IMR-90 (cell line): ENCODE data around the gene SLTM. TPM values are rescaled to one million over a fixed set of nuclear protein-coding genes. Genes with fewer than 3 reads are reported as not detected.

Experiments
- ATAC-seq: fragments of 200-7000 bp; cut with Tn5 transposase; 2 replicates; pipeline ENCODE4 v1.9.1; 2020; ENCODE audit warnings: low read depth, mild to moderate bottlenecking, moderate library complexity
- BruUV-seq: library from RNA; stranded (reverse); fragments of 400-500 nt; replicated peaks from 2 replicates; lab custom pipeline; 2021; lab: Mats Ljungman, UMichigan
- CTCF ChIA-PET: fragments of 300-600 bp; formaldehyde crosslinking; extraction: SDS; loops from one replicate; lab custom pipeline; 2021; ENCODE audit warnings: antibody characterized with exemption; lab: Yijun Ruan, JAX
- POLR2A ChIA-PET: fragments of 300-600 bp; sonication (Branson Sonifier 250); formaldehyde crosslinking; loops from one replicate; lab custom pipeline; 2022; ENCODE audit warnings: antibody characterized with exemption; ENCODE audit not compliant: unreplicated experiment; lab: Charles Lee
- DNase-seq: peaks from one replicate; pipeline ENCODE4 v3.0.0; 2013
- H2AFZ ChIP-seq: replicated peaks from 2 replicates; pipeline ENCODE3; 2013; ENCODE audit warnings: low read length, mild to moderate bottlenecking; ENCODE audit not compliant: poor library complexity
- H2AK5ac ChIP-seq: 2 replicates; pipeline ENCODE4 v1.6.1; 2013; ENCODE audit warnings: low read depth, low read length, inconsistent platforms
- H2AK9ac ChIP-seq: replicated peaks from 2 replicates; pipeline ENCODE3; 2013; ENCODE audit warnings: mild to moderate bottlenecking, low read depth, low read length, moderate library complexity; ENCODE audit not compliant: poor library complexity
- H2BK120ac ChIP-seq: 2 replicates; pipeline ENCODE4 v1.6.1; 2013; ENCODE audit warnings: low read depth, low read length, inconsistent platforms
- H2BK15ac ChIP-seq: 3 replicates; pipeline ENCODE4 v1.6.1; 2013; ENCODE audit warnings: low read depth, low read length, inconsistent platforms
- H2BK20ac ChIP-seq: 2 replicates; pipeline ENCODE4 v1.6.1; 2013; ENCODE audit warnings: low read depth, mild to moderate bottlenecking, inconsistent platforms, low read length, moderate library complexity
- H2BK5ac ChIP-seq: 2 replicates; pipeline ENCODE4 v1.6.1; 2013; ENCODE audit warnings: mild to moderate bottlenecking, low read depth, low read length, inconsistent platforms; ENCODE audit not compliant: poor library complexity, severe bottlenecking
- H3K14ac ChIP-seq: replicated peaks from 2 replicates; pipeline ENCODE4 v1.6.1; 2013; ENCODE audit warnings: low read depth, low read length, inconsistent platforms
- H3K18ac ChIP-seq: 2 replicates; pipeline ENCODE4 v1.6.1; 2013; ENCODE audit warnings: low read depth, low read length, control low read depth
- H3K23ac ChIP-seq: 2 replicates; pipeline ENCODE4 v1.6.1; 2013; ENCODE audit warnings: low read depth, low read length, inconsistent platforms
- H3K27ac ChIP-seq: 2 replicates; pipeline ENCODE4 v1.5.1; 2013; ENCODE audit warnings: mild to moderate bottlenecking, control low read depth, low read length; ENCODE audit not compliant: insufficient read depth
- H3K27me3 ChIP-seq: 2 replicates; pipeline ENCODE4 v1.6.1; 2013; ENCODE audit warnings: low read length; ENCODE audit not compliant: control insufficient read depth, insufficient read depth
- H3K36me3 ChIP-seq: 2 replicates; pipeline ENCODE4 v1.6.1; 2013; ENCODE audit warnings: low read length, mixed read lengths; ENCODE audit not compliant: control insufficient read depth, insufficient read depth
- H3K4ac ChIP-seq: 2 replicates; pipeline ENCODE4 v1.6.1; 2013; ENCODE audit warnings: low read depth, low read length, inconsistent platforms
- H3K4me1 ChIP-seq: 2 replicates; pipeline ENCODE4 v1.6.1; 2013; ENCODE audit warnings: low read length, mixed read lengths; ENCODE audit not compliant: control insufficient read depth, insufficient read depth
- H3K4me2 ChIP-seq: 2 replicates; pipeline ENCODE4 v1.6.1; 2013; ENCODE audit warnings: low read depth, mild to moderate bottlenecking, control low read depth, low read length, moderate library complexity
- H3K4me3 ChIP-seq: 2 replicates; pipeline ENCODE4 v1.5.1; 2013; ENCODE audit warnings: low read depth, mild to moderate bottlenecking, control low read depth, low read length, moderate library complexity; ENCODE audit not compliant: insufficient read depth
- H3K56ac ChIP-seq: 2 replicates; pipeline ENCODE4 v1.6.1; 2013; ENCODE audit warnings: low read length, inconsistent platforms; ENCODE audit not compliant: insufficient read depth; ENCODE audit errors: extremely low read depth
- H3K79me1 ChIP-seq, 2 experiments: 2 replicates each; pipeline ENCODE4 v1.6.1; 2013; ENCODE audit warnings: low read length in 2 of 2, inconsistent platforms in 1 of 2, low read depth in 1 of 2
- H3K9ac ChIP-seq: 2 replicates; pipeline ENCODE4 v1.6.1; 2013; ENCODE audit warnings: low read depth, low read length, control low read depth
- H3K9me1 ChIP-seq: 2 replicates; pipeline ENCODE4 v1.6.1; 2013; ENCODE audit warnings: low read length, inconsistent platforms; ENCODE audit not compliant: insufficient read depth
- H3K9me3 ChIP-seq: 2 replicates; pipeline ENCODE4 v1.6.1; 2013; ENCODE audit warnings: low read length; ENCODE audit not compliant: control insufficient read depth, insufficient read depth
- H4K20me1 ChIP-seq: 2 replicates; pipeline ENCODE4 v1.6.1; 2013; ENCODE audit warnings: low read length, inconsistent platforms; ENCODE audit not compliant: insufficient read depth
- H4K5ac ChIP-seq: 2 replicates; pipeline ENCODE4 v1.6.1; 2013; ENCODE audit warnings: mild to moderate bottlenecking, low read depth, low read length, control low read depth
- H4K8ac ChIP-seq, 2 experiments: 2 replicates each; pipeline ENCODE4 v1.6.1; 2013; ENCODE audit warnings: low read depth in 2 of 2, low read length in 2 of 2, control low read depth in 1 of 2, inconsistent platforms in 1 of 2
- H4K91ac ChIP-seq: 2 replicates; pipeline ENCODE4 v1.6.1; 2013; ENCODE audit warnings: low read depth, low read length, inconsistent platforms; ENCODE audit not compliant: insufficient read depth
- BHLHE40 ChIP-seq: fragments of 150-350 bp; IDR thresholded peaks from 2 replicates; pipeline ENCODE4 v1.6.1; 2016; ENCODE audit warnings: mild to moderate bottlenecking, low read depth, low read length
- CHD1 ChIP-seq: IDR thresholded peaks from 2 replicates; pipeline ENCODE4 v1.6.1; 2012; ENCODE audit warnings: low read depth, low read length, improper control_type of control experiment
- MXI1 ChIP-seq: IDR thresholded peaks from 2 replicates; pipeline ENCODE4 v1.6.1; 2012; ENCODE audit warnings: low read depth, mild to moderate bottlenecking, low read length, moderate library complexity, borderline replicate concordance
- POLR2A ChIP-seq: IDR thresholded peaks from 2 replicates; pipeline ENCODE4 v1.6.1; 2012; ENCODE audit warnings: mild to moderate bottlenecking, low read depth, low read length
- RAD21 ChIP-seq: IDR thresholded peaks from 2 replicates; pipeline ENCODE4 v1.6.1; 2012; ENCODE audit warnings: low read length, improper control_type of control experiment
- WGBS, 2 experiments: methylation state at CpG; one replicate each; pipeline versions ENCODE4 v1.1.5 to v1.1.7; 2013; ENCODE audit warnings: missing lambda C conversion rate in 2 of 2; ENCODE audit not compliant: insufficient read length in 1 of 2; ENCODE audit errors: extremely low coverage in 2 of 2; 5-methylcytosine and 5-hydroxymethylcytosine counted together
- dilution Hi-C: fragments of 300-500 bp; cut with HindIII; formaldehyde crosslinking; loops from one replicate; pipeline ENCODE4 v1.14.3; 2018; ENCODE audit warnings: low sequenced_read_pairs; ENCODE audit not compliant: unreplicated experiment
- in situ Hi-C: fragments of 300-500 bp; cut with MboI; formaldehyde crosslinking; loops from 3 replicates; pipeline ENCODE4 v1.14.3; 2019; ENCODE audit warnings: low sequenced_read_pairs, inconsistent platforms, mixed read lengths
- intact Hi-C: fragments of 100-400 bp; cut with micrococcal nuclease; formaldehyde crosslinking; loops from 2 replicates; pipeline ENCODE4 v1.10.0; 2022
- polyA plus RNA-seq, 3 experiments: library from polyadenylated mRNA; depleted of rRNA; stranded (reverse); fragments of >200 nt; gene quantifications; 2 replicates each; pipeline ENCODE4 v1.2.3, GENCODE V29; 2012; ENCODE audit warnings: low replicate concordance in 1 of 3
- total RNA-seq: library from RNA; depleted of rRNA; stranded (reverse); fragments of >200 nt; gene quantifications from 2 replicates; pipeline ENCODE4 v1.2.3, GENCODE V29; 2012

The SLTM gene
- total and polyA plus RNA-seq, 2 of the 4 experiments (the other 2 are of a cell fraction), result 36.0 to 57.6 TPM

- Histone ChIP-seq H3K56ac (no peak overlapping the region), H3K9me1 (peaks cover 5% of the 10 kb centered on the region; the same call in 1 of the 2 replicates), H2AK9ac (no peak overlapping the region), H3K18ac (no peak overlapping the region), H3K4me3 (no peak overlapping the region), H4K91ac (no peak overlapping the region), H2AFZ (no peak overlapping the region), H4K8ac (no peak overlapping the region), H3K14ac (no peak overlapping the region), H3K27me3 (no peaks in the 10 kb centered on the region), H4K20me1 (peaks cover 12% of the 10 kb centered on the region; the same call in 1 of the 2 replicates), H3K4me1 (no peaks in the 10 kb centered on the region), H2BK20ac (no peak overlapping the region), H3K36me3 (peaks cover 13% of the 10 kb centered on the region), H2AK5ac (no peak overlapping the region), H3K9ac (no peak overlapping the region), H2BK120ac (no peak overlapping the region), H4K5ac (no peak overlapping the region), H3K9me3 (no peaks in the 10 kb centered on the region), H3K4me2 (no peak overlapping the region), H3K4ac (no peak overlapping the region), H3K23ac (no peak overlapping the region), H3K27ac (no peak overlapping the region), H3K79me1 (peaks cover 16 to 46% of the 10 kb centered on the region in 2 experiments; a peak in 3 of 4 replicates), H2BK5ac (no peak overlapping the region), H2BK15ac (no peak overlapping the region)
- intact Hi-C loops, result no loop called here
- ChIA-PET CTCF (no interaction called here), POLR2A (no interaction called here)
- no TSS peak for BruUV-seq
- dilution Hi-C loops, result no loop called here
- TF ChIP-seq BHLHE40, result no peak
- no peak for TF ChIP-seq MXI1
- no peak for TF ChIP-seq POLR2A
- TF ChIP-seq RAD21, result no peak
- no peak for TF ChIP-seq CHD1
- DNase-seq (no peak), ATAC-seq (no peak)
- in situ Hi-C loops, result no loop called here
- no CpG with 5 or more reads among the region's 6 CpGs for WGBS, 2 experiments
These were observed 24.7 kb downstream of the SLTM start for GRCh38 chr15:58908550-58909309.
